ENCODE measurements around the gene EXD2. TPM values are rescaled to one million over a fixed set of nuclear protein-coding genes. Genes with fewer than 3 reads are reported as not detected.
"Not testable (repeated sequence)": the region's sequence is repeated elsewhere in the genome, so short reads cannot be mapped to it uniquely, and the experiment has no call there.

The EXD2 gene
- total and polyA plus RNA-seq, 2 of the 13 experiments (the other 11 are each of a cell fraction or from before 2014, with no cell fraction given): 9.5 to 15.1 TPM

DNA sequence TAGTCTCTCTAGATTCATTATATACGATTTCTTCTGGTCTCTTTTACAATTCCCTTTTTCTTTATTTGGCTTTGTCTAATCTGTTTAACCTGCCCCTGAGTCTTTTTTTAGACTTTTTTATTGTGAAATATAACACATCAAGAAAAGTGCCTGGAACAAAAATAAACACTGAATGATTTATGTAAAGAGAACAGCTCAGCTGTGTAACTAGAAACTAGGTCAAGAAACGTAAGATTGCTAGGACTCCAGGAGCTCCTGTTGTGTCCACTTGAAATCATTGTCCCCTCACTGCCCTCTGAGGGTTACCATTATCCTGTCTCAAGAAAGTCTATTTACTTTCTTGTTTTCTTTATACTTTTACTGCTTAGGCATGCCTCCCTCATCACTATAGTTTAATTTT is 23.1 kb downstream of the EXD2 start:
- TF ChIP-seq, protein P1, sequence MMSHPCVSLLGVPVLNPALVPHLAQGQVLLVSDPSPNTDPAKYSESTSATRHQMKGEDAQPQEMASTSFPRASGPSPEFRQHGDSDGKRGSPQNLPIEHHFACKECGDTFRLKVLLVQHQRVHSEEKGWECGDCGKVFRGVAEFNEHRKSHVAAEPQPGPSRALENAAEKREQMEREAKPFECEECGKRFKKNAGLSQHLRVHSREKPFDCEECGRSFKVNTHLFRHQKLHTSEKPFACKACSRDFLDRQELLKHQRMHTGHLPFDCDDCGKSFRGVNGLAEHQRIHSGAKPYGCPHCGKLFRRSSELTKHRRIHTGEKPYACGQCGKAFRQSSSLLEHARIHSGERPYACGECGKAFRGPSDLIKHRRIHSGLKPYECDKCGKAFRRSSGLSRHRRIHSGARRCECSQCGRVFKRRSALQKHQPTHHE (CRISPR knock-in tag; IDR thresholded peaks at IDR 0.05; ENCODE audit: borderline replicate concordance): no peak
- TF ChIP-seq, protein P2, sequence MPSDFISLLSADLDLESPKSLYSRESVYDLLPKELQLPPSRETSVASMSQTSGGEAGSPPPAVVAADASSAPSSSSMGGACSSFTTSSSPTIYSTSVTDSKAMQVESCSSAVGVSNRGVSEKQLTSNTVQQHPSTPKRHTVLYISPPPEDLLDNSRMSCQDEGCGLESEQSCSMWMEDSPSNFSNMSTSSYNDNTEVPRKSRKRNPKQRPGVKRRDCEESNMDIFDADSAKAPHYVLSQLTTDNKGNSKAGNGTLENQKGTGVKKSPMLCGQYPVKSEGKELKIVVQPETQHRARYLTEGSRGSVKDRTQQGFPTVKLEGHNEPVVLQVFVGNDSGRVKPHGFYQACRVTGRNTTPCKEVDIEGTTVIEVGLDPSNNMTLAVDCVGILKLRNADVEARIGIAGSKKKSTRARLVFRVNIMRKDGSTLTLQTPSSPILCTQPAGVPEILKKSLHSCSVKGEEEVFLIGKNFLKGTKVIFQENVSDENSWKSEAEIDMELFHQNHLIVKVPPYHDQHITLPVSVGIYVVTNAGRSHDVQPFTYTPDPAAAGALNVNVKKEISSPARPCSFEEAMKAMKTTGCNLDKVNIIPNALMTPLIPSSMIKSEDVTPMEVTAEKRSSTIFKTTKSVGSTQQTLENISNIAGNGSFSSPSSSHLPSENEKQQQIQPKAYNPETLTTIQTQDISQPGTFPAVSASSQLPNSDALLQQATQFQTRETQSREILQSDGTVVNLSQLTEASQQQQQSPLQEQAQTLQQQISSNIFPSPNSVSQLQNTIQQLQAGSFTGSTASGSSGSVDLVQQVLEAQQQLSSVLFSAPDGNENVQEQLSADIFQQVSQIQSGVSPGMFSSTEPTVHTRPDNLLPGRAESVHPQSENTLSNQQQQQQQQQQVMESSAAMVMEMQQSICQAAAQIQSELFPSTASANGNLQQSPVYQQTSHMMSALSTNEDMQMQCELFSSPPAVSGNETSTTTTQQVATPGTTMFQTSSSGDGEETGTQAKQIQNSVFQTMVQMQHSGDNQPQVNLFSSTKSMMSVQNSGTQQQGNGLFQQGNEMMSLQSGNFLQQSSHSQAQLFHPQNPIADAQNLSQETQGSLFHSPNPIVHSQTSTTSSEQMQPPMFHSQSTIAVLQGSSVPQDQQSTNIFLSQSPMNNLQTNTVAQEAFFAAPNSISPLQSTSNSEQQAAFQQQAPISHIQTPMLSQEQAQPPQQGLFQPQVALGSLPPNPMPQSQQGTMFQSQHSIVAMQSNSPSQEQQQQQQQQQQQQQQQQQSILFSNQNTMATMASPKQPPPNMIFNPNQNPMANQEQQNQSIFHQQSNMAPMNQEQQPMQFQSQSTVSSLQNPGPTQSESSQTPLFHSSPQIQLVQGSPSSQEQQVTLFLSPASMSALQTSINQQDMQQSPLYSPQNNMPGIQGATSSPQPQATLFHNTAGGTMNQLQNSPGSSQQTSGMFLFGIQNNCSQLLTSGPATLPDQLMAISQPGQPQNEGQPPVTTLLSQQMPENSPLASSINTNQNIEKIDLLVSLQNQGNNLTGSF (CRISPR knock-in tag; IDR thresholded peaks at IDR 0.05): no peak
- no peak for TF ChIP-seq PHF20 (CRISPR knock-in tag; IDR thresholded peaks at IDR 0.05)
- TF ChIP-seq HOXD1 (CRISPR knock-in tag; IDR thresholded peaks at IDR 0.05): no peak
- POLR2A ChIA-PET: no interaction called here
- Histone ChIP-seq H2AFZ (ENCODE audit: low read length) (no peak overlapping the region), H3K4me1 (ENCODE audit: insufficient read depth, low read length) (no peaks in the 10 kb centered on the region), H3K9me3 (ENCODE audit: low read length) (no peaks in the 10 kb centered on the region), H3K36me3 (replicated peaks in 1 of 2; ENCODE audit: control insufficient read depth in 1 of 2, insufficient read depth in 2 of 2, low read length in 2 of 2) (peaks cover 0 to 7% of the 10 kb centered on the region in 2 experiments; a peak in 3 of 5 replicates), H4K20me1 (ENCODE audit: insufficient read depth, low read length) (no peaks in the 10 kb centered on the region), H3K79me2 (ENCODE audit: insufficient read depth, low read length) (no peaks in the 10 kb centered on the region), H3K9ac (ENCODE audit: insufficient read depth, low read depth, low read length) (no peak overlapping the region), H3K4me3 (replicated peaks in 1 of 3; ENCODE audit: insufficient read depth in 1 of 3, low read depth in 2 of 3, low read length in 3 of 3) (no peak overlapping the region), H3K27ac (ENCODE audit: extremely low read length, insufficient read depth, low read length) (no peak overlapping the region), H3K27me3 (ENCODE audit: control insufficient read depth in 1 of 2, insufficient read depth in 2 of 2, low read length in 2 of 2) (no peaks in the 10 kb centered on the region), H3K4me2 (ENCODE audit: low read depth, low read length) (no peak overlapping the region)
- no peak for ATAC-seq
- WGBS (ENCODE audit: low lambda C conversion rate): 83% methylated on average over 2 of the region's 2 CpGs
- no peak for DNase-seq (ENCODE audit: low spot score)
- CTCF ChIA-PET (ENCODE audit: low intra/inter-chr PET ratio, low total read pairs): no interaction called here
- BruUV-seq (replicated peaks): no TSS peak
- intact Hi-C loops (cut with micrococcal nuclease; ENCODE audit: unreplicated experiment) (no loop called here), in situ Hi-C loops (cut with HindIII; ENCODE audit: extremely low pct_ligation_motif_present, low pct_unique_long_range_greater_than_20kb) (no loop called here)
- no peak for FAIRE-seq

DNA sequence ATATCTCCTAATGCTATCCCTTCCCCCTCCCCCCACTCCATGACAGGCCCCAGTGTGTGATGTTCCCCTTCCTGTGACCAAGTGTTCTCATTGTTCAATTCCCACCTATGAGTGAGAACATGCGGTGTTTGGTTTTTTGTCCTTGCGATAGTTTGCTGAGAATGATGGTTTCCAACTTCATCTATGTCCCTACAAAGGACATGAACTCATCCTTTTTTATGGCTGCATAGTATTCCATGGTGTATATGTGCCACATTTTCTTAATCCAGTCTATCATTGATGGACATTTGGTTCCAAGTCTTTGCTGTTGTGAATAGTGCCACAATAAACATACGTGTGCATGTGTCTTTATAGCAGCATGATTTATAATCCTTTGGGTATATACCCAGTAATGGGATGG is 26.4 kb downstream of the EXD2 start:
- H3K9ac ChIP-seq (ENCODE audit: insufficient read depth, low read depth, low read length); H3K4me1 ChIP-seq (ENCODE audit: insufficient read depth, low read length); BruUV-seq (replicated peaks); H3K4me3 ChIP-seq (replicated peaks in 1 of 3; ENCODE audit: insufficient read depth in 1 of 3, low read depth in 2 of 3, low read length in 3 of 3); in situ Hi-C loops (cut with HindIII; ENCODE audit: extremely low pct_ligation_motif_present, low pct_unique_long_range_greater_than_20kb); DNase-seq (ENCODE audit: low spot score); H3K4me2 ChIP-seq (ENCODE audit: low read depth, low read length); H3K79me2 ChIP-seq (ENCODE audit: insufficient read depth, low read length); POLR2A ChIA-PET; H2AFZ ChIP-seq (ENCODE audit: low read length); CTCF ChIA-PET (ENCODE audit: low intra/inter-chr PET ratio, low total read pairs); H3K9me3 ChIP-seq (ENCODE audit: low read length); intact Hi-C loops (cut with micrococcal nuclease; ENCODE audit: unreplicated experiment); FAIRE-seq; H3K27me3 ChIP-seq (ENCODE audit: control insufficient read depth in 1 of 2, insufficient read depth in 2 of 2, low read length in 2 of 2); H3K27ac ChIP-seq (ENCODE audit: extremely low read length, insufficient read depth, low read length); H4K20me1 ChIP-seq (ENCODE audit: insufficient read depth, low read length); H3K36me3 ChIP-seq (replicated peaks in 1 of 2; ENCODE audit: control insufficient read depth in 1 of 2, insufficient read depth in 2 of 2, low read length in 2 of 2); ATAC-seq: not testable (repeated sequence)
- WGBS (ENCODE audit: low lambda C conversion rate): 96% methylated on average over 3 of the region's 3 CpGs

Data from HepG2 (cell line).